Measurements from ENCODE around the gene RNF166. TPM values are rescaled to one million over a fixed set of nuclear protein-coding genes. Genes with fewer than 3 reads are reported as not detected.

RNF166 gene
- total and polyA plus RNA-seq, 2 of the 13 experiments (the other 11 are each of a cell fraction or from before 2014, with no cell fraction given): 21.4 to 23.0 TPM

DNA sequence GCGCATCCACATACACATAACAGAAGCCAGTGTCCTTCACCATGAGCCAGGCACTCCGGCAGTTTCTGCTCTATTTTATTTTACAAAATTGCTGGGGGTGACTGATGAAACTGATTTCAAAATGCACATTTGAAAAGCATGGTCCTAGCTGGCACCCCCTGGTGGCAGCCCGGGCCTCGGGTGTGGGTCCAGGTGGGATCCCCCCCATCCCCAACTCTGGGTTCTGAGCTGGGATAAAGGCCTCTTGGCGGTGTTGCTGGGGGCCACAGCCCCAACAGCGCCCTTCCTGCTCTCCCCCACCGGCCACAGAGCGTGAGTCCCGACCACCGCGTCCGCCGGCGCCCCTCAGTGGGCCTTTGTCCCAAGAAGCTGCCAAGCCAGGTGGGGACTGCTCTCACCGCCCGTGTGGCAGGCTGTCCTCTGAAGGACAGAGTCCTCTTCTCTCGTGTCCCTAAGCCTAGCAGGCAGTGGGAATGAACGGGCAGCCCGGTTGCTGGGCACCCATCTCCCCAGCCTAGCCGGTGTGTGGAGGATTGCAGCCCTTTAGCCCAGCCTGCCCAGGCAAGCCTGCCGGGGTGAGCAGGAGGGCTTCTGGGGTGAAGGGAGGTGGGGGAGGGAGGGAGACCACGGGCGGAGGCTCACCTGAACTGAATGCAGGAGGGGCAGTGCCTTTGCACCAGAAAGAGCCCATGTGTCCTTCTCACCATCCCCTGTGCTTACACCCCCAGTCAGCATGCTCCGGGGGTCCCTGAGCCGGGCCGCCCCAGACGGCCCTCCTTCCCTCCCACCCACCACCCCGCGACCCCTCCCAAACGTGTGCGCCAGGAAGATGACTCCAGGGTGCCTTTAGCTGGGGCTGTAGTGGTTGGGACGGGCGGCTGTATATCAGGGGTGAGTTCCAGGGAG lies 20.8 kb downstream of the RNF166 start (continued):
- TF ChIP-seq, protein P1, sequence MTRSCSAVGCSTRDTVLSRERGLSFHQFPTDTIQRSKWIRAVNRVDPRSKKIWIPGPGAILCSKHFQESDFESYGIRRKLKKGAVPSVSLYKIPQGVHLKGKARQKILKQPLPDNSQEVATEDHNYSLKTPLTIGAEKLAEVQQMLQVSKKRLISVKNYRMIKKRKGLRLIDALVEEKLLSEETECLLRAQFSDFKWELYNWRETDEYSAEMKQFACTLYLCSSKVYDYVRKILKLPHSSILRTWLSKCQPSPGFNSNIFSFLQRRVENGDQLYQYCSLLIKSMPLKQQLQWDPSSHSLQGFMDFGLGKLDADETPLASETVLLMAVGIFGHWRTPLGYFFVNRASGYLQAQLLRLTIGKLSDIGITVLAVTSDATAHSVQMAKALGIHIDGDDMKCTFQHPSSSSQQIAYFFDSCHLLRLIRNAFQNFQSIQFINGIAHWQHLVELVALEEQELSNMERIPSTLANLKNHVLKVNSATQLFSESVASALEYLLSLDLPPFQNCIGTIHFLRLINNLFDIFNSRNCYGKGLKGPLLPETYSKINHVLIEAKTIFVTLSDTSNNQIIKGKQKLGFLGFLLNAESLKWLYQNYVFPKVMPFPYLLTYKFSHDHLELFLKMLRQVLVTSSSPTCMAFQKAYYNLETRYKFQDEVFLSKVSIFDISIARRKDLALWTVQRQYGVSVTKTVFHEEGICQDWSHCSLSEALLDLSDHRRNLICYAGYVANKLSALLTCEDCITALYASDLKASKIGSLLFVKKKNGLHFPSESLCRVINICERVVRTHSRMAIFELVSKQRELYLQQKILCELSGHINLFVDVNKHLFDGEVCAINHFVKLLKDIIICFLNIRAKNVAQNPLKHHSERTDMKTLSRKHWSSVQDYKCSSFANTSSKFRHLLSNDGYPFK (CRISPR knock-in tag; IDR thresholded peaks at IDR 0.05; ENCODE audit: borderline replicate concordance): peak; percentile 50; the same call in 1 of the 2 replicates
- TF ChIP-seq ZNF788 (CRISPR knock-in tag; IDR thresholded peaks at IDR 0.05; ENCODE audit: borderline replicate concordance): 0 out of 2 replicates have a peak, but pooled peaks have one; percentile 24
- TF ChIP-seq BORCS8-MEF2B (CRISPR knock-in tag; IDR thresholded peaks at IDR 0.05): 0 out of 2 replicates have a peak, but pooled peaks have one; percentile 36
- TF ChIP-seq SMYD3 (CRISPR knock-in tag; IDR thresholded peaks at IDR 0.05): no peak
- peak; percentile 77; the same call in 1 of the 2 replicates for TF ChIP-seq ZNF274 (CRISPR knock-in tag; IDR thresholded peaks at IDR 0.05)
- TF ChIP-seq, protein P2, sequence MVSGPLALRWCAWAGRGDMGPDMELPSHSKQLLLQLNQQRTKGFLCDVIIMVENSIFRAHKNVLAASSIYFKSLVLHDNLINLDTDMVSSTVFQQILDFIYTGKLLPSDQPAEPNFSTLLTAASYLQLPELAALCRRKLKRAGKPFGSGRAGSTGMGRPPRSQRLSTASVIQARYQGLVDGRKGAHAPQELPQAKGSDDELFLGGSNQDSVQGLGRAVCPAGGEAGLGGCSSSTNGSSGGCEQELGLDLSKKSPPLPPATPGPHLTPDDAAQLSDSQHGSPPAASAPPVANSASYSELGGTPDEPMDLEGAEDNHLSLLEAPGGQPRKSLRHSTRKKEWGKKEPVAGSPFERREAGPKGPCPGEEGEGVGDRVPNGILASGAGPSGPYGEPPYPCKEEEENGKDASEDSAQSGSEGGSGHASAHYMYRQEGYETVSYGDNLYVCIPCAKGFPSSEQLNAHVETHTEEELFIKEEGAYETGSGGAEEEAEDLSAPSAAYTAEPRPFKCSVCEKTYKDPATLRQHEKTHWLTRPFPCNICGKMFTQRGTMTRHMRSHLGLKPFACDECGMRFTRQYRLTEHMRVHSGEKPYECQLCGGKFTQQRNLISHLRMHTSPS (CRISPR knock-in tag; IDR thresholded peaks at IDR 0.05; ENCODE audit: low read depth): peak; percentile 33; the same call in 1 of the 2 replicates
- no peak for TF ChIP-seq SOX6 (IDR thresholded peaks at IDR 0.05)
- TF ChIP-seq SOX6 (CRISPR knock-in tag; IDR thresholded peaks at IDR 0.05): 0 out of 2 replicates have a peak, but pooled peaks have one; percentile 11
- TF ChIP-seq MTF2 (CRISPR knock-in tag; IDR thresholded peaks at IDR 0.05; ENCODE audit: borderline replicate concordance): peak; percentile 56; the same call in 1 of the 2 replicates
- peak; percentile 38; the same call in 1 of the 2 replicates for TF ChIP-seq ZNF556 (CRISPR knock-in tag; IDR thresholded peaks at IDR 0.05; ENCODE audit: borderline replicate concordance)
- TF ChIP-seq TCF12 (IDR thresholded peaks at IDR 0.05): no peak
- 0 out of 2 replicates have a peak, but pooled peaks have one; percentile 17 for TF ChIP-seq TCF12 (CRISPR knock-in tag; IDR thresholded peaks at IDR 0.05)
- TF ChIP-seq ZNF430 (CRISPR knock-in tag; IDR thresholded peaks at IDR 0.05): no peak
- TF ChIP-seq, protein P3, sequence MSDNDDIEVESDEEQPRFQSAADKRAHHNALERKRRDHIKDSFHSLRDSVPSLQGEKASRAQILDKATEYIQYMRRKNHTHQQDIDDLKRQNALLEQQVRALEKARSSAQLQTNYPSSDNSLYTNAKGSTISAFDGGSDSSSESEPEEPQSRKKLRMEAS (IDR thresholded peaks at IDR 0.05): peak; percentile 42; the same call in 1 of the 2 replicates
- TF ChIP-seq IRF2 (CRISPR knock-in tag; IDR thresholded peaks at IDR 0.05): peak; percentile 17; the same call in 1 of the 2 replicates
- TF ChIP-seq, protein P4, sequence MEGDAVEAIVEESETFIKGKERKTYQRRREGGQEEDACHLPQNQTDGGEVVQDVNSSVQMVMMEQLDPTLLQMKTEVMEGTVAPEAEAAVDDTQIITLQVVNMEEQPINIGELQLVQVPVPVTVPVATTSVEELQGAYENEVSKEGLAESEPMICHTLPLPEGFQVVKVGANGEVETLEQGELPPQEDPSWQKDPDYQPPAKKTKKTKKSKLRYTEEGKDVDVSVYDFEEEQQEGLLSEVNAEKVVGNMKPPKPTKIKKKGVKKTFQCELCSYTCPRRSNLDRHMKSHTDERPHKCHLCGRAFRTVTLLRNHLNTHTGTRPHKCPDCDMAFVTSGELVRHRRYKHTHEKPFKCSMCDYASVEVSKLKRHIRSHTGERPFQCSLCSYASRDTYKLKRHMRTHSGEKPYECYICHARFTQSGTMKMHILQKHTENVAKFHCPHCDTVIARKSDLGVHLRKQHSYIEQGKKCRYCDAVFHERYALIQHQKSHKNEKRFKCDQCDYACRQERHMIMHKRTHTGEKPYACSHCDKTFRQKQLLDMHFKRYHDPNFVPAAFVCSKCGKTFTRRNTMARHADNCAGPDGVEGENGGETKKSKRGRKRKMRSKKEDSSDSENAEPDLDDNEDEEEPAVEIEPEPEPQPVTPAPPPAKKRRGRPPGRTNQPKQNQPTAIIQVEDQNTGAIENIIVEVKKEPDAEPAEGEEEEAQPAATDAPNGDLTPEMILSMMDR (CRISPR knock-in tag; IDR thresholded peaks at IDR 0.05): peak; percentile 70
- no peak for TF ChIP-seq ELF1 (CRISPR knock-in tag; IDR thresholded peaks at IDR 0.05)
- TF ChIP-seq BCL6 (CRISPR knock-in tag; IDR thresholded peaks at IDR 0.05): 0 out of 2 replicates have a peak, but pooled peaks have one; percentile 12
- TF ChIP-seq MAF1 (CRISPR knock-in tag; IDR thresholded peaks at IDR 0.05; ENCODE audit: borderline replicate concordance): no peak
- TF ChIP-seq NRL (CRISPR knock-in tag; IDR thresholded peaks at IDR 0.05; ENCODE audit: borderline replicate concordance): 0 out of 2 replicates have a peak, but pooled peaks have one; percentile 34
- 0 out of 2 replicates have a peak, but pooled peaks have one; percentile 27 for TF ChIP-seq HIVEP1 (CRISPR knock-in tag; IDR thresholded peaks at IDR 0.05)
- TF ChIP-seq RAD21 (CRISPR knock-in tag; IDR thresholded peaks at IDR 0.05): peak; percentile 21; the same call in 1 of the 2 replicates
- TF ChIP-seq ZNF83 (CRISPR knock-in tag; IDR thresholded peaks at IDR 0.05; ENCODE audit: borderline replicate concordance): 0 out of 2 replicates have a peak, but pooled peaks have one; percentile 53
